NCI-H146 treated with DMSO at 0.1 percent for 48 hours (cell line): Measurements from ENCODE around the gene YJEFN3.

Experiments
- DNase-seq: peaks from one replicate; lab custom pipeline; 2025; ENCODE audit not compliant: unreplicated experiment; lab: John Stamatoyannopoulos, UW

Gene YJEFN3

GRCh38 chr19:19528721-19529490 lies at the start of gene YJEFN3:
YJEFN3 (plus strand) TSS chr19:19528911; CDS start chr19:19528933, 22 bp downstream.
- DNase-seq = no peak

GRCh38 chr19:19480688-19481087 lies 48.0 kb upstream of the YJEFN3 start:
- DNase-seq = no peak

- no peak for DNase-seq
Measured at GRCh38 chr19:19482809-19483596, 45.7 kb upstream of the YJEFN3 start.

- no peak for DNase-seq
Measured at GRCh38 chr19:19485161-19485997, 43.3 kb upstream of the YJEFN3 start.

GRCh38 chr19:19485998-19486290 lies 42.8 kb upstream of the YJEFN3 start:
- DNase-seq = no peak

- DNase-seq = no peak
Measured at GRCh38 chr19:19486343-19487076, 42.2 kb upstream of the YJEFN3 start.

- DNase-seq = no peak
Measured at GRCh38 chr19:19487077-19487949, 41.4 kb upstream of the YJEFN3 start.

- DNase-seq = no peak
Measured at GRCh38 chr19:19487950-19488874, 40.5 kb upstream of the YJEFN3 start.

- DNase-seq = peak; percentile 93
Measured at GRCh38 chr19:19488875-19489690, 39.6 kb upstream of the YJEFN3 start.

- DNase-seq = no peak
Measured at GRCh38 chr19:19489804-19490204, 38.9 kb upstream of the YJEFN3 start.

- peak; percentile 55 for DNase-seq
Measured at GRCh38 chr19:19490214-19490968, 38.3 kb upstream of the YJEFN3 start.

- no peak for DNase-seq
Measured at GRCh38 chr19:19491321-19492025, 37.2 kb upstream of the YJEFN3 start.

GRCh38 chr19:19492026-19492610 lies 36.6 kb upstream of the YJEFN3 start:
- no peak for DNase-seq

- no peak for DNase-seq
Measured at GRCh38 chr19:19493841-19494546, 34.7 kb upstream of the YJEFN3 start.
